Prostate gland (tissue), 2 donors: ENCODE measurements around the gene USP17L25. TPM values are rescaled to one million over a fixed set of nuclear protein-coding genes. Genes with fewer than 3 reads are reported as not detected.
"Not testable (repeated sequence)": the region's sequence is repeated elsewhere in the genome, so short reads cannot be mapped to it uniquely, and the experiment has no call there.

Experiments used
- DNase-seq: peaks from one replicate; pipeline ENCODE4 v3.0.0-alpha.2; 2019; ENCODE audit warnings: low spot score
- H3K27ac ChIP-seq, 2 donors: fragments of 200-600 bp; sonication (generic); 2 replicates each; pipeline ENCODE4 v1.5.1; 2017 to 2019
- H3K27me3 ChIP-seq: fragments of 200-600 bp; sonication (generic); replicated peaks from 2 replicates; pipeline ENCODE4 v1.5.1; 2019; ENCODE audit not compliant: insufficient read depth
- H3K36me3 ChIP-seq, 2 donors: fragments of 200-600 bp; sonication (generic); 1 replicate in 1 of 2; 2 replicates in 1 of 2; pipeline versions ENCODE4 v1.5.1 to v1.8.1; 2017 to 2019
- H3K4me1 ChIP-seq: fragments of 200-600 bp; sonication (generic); replicated peaks from 2 replicates; pipeline ENCODE4 v1.5.1; 2019
- H3K4me3 ChIP-seq, 2 donors: fragments of 200-600 bp; sonication (generic); 2 replicates each; pipeline ENCODE4 v1.5.1; 2017 to 2019
- H3K9me3 ChIP-seq: fragments of 200-600 bp; sonication (generic); 2 replicates; pipeline ENCODE4 v1.5.1; 2017
- WGBS: methylation state at CpG from one replicate; pipeline ENCODE4 v1.1.5; 2018; 5-methylcytosine and 5-hydroxymethylcytosine counted together
- intact Hi-C: fragments of 100-400 bp; cut with DNase I; formaldehyde crosslinking; loops from one replicate; pipeline ENCODE4 v1.14.2; 2022
- total RNA-seq, 2 donors: library from RNA; depleted of rRNA; stranded (reverse); fragments of >200 nt; gene quantifications; one replicate each; pipeline ENCODE4 v1.1.0, GENCODE V29; 2016

Gene USP17L25
- not detected for total RNA-seq

DNA sequence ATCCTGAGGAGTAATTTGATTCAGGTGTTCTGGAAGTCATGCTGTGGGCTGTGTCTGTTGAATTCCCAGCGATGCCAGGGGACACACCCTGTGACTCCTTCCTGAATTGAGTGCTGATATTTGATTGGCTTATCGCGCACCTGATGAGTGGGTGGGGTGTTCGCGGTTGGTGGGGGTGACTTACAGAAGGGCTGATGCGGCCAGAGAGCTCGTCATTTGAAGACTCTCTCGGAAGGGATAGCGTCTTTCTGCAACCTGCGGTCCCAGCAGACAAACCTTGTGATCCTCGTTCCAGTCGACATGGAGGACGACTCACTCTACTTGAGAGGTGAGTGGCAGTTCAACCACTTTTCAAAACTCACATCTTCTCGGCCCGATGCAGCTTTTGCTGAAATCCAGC lies at the start of gene USP17L25:
USP17L25 (plus strand) TSS at position 301 of the 400 bp plus-strand sequence; CDS start at position 301, 0 bp downstream.
- H3K27ac ChIP-seq, H3K27me3 ChIP-seq, H3K9me3 ChIP-seq, DNase-seq, H3K4me3 ChIP-seq, H3K36me3 ChIP-seq, intact Hi-C loops, H3K4me1 ChIP-seq: not testable (repeated sequence)
- WGBS, result no CpG with 5 or more reads among the region's 15 CpGs

GRCh38 chr4:9324191-9324590 lies 5.5 kb upstream of the USP17L25 start:
- H3K36me3 ChIP-seq, H3K27ac ChIP-seq, DNase-seq, H3K4me3 ChIP-seq, H3K9me3 ChIP-seq, H3K4me1 ChIP-seq, intact Hi-C loops, H3K27me3 ChIP-seq: not testable (repeated sequence)
- 90% methylated on average over 7 of the region's 13 CpGs for WGBS

- H3K27ac ChIP-seq, H3K4me1 ChIP-seq, H3K4me3 ChIP-seq, H3K27me3 ChIP-seq, intact Hi-C loops, H3K9me3 ChIP-seq, DNase-seq, H3K36me3 ChIP-seq: not testable (repeated sequence)
- WGBS, result no CpG with 5 or more reads among the region's 15 CpGs
Measured at GRCh38 chr4:9324865-9325264, 4.8 kb upstream of the USP17L25 start, which contains the start of gene USP17L24. USP17L24 (plus strand) TSS chr4:9325165; CDS start chr4:9325165, 0 bp downstream.

- H3K4me3 ChIP-seq, H3K27me3 ChIP-seq, intact Hi-C loops, H3K4me1 ChIP-seq, H3K27ac ChIP-seq, H3K9me3 ChIP-seq, DNase-seq, H3K36me3 ChIP-seq: not testable (repeated sequence)
- whole genome bisulfite sequencing, result no CpG with 5 or more reads among the region's 15 CpGs
Measured at GRCh38 chr4:9334358-9334757, 4.6 kb downstream of the USP17L25 start, which contains the start of gene USP17L26. USP17L26 (plus strand) TSS chr4:9334658; CDS start chr4:9334658, 0 bp downstream.

- H3K4me3 ChIP-seq, H3K27ac ChIP-seq, H3K9me3 ChIP-seq, DNase-seq, H3K4me1 ChIP-seq, H3K27me3 ChIP-seq, H3K36me3 ChIP-seq, intact Hi-C loops: not testable (repeated sequence)
- WGBS, result no CpG with 5 or more reads among the region's 15 CpGs
Measured at GRCh38 chr4:9339103-9339502, 9.4 kb downstream of the USP17L25 start, which contains the start of gene USP17L5. USP17L5 (plus strand) TSS chr4:9339403; CDS start chr4:9339403, 0 bp downstream.

GRCh38 chr4:9343848-9344247 lies 14.1 kb downstream of the USP17L25 start, which contains the start of gene USP17L27:
USP17L27 (plus strand) TSS chr4:9344148; CDS start chr4:9344148, 0 bp downstream.
- H3K4me3 ChIP-seq, DNase-seq, H3K27me3 ChIP-seq, H3K27ac ChIP-seq, intact Hi-C loops, H3K9me3 ChIP-seq, H3K4me1 ChIP-seq, H3K36me3 ChIP-seq: not testable (repeated sequence)
- no CpG with 5 or more reads among the region's 15 CpGs for WGBS

- intact Hi-C loops, H3K4me1 ChIP-seq, H3K36me3 ChIP-seq, H3K9me3 ChIP-seq, DNase-seq, H3K27me3 ChIP-seq, H3K4me3 ChIP-seq, H3K27ac ChIP-seq: not testable (repeated sequence)
- no CpG with 5 or more reads among the region's 15 CpGs for WGBS
Measured at GRCh38 chr4:9348593-9348992, 18.9 kb downstream of the USP17L25 start, which contains the start of gene USP17L28. USP17L28 (plus strand) TSS chr4:9348893; CDS start chr4:9348893, 0 bp downstream.

GRCh38 chr4:9350866-9351265 lies 21.2 kb downstream of the USP17L25 start:
- WGBS, result no CpG with 5 or more reads among the region's 18 CpGs
- DNase-seq, intact Hi-C loops, H3K4me1 ChIP-seq, H3K4me3 ChIP-seq, H3K36me3 ChIP-seq, H3K27me3 ChIP-seq, H3K27ac ChIP-seq, H3K9me3 ChIP-seq: not testable (repeated sequence)

DNA sequence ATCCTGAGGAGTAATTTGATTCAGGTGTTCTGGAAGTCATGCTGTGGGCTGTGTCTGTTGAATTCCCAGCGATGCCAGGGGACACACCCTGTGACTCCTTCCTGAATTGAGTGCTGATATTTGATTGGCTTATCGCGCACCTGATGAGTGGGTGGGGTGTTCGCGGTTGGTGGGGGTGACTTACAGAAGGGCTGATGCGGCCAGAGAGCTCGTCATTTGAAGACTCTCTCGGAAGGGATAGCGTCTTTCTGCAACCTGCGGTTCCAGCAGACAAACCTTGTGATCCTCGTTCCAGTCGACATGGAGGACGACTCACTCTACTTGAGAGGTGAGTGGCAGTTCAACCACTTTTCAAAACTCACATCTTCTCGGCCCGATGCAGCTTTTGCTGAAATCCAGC lies 23.6 kb downstream of the USP17L25 start, which contains the start of gene USP17L29:
USP17L29 (plus strand) TSS at position 301 of the 400 bp plus-strand sequence; CDS start at position 301, 0 bp downstream.
- H3K27ac ChIP-seq, DNase-seq, H3K4me1 ChIP-seq, intact Hi-C loops, H3K9me3 ChIP-seq, H3K27me3 ChIP-seq, H3K4me3 ChIP-seq, H3K36me3 ChIP-seq: not testable (repeated sequence)
- no CpG with 5 or more reads among the region's 15 CpGs for WGBS

DNA sequence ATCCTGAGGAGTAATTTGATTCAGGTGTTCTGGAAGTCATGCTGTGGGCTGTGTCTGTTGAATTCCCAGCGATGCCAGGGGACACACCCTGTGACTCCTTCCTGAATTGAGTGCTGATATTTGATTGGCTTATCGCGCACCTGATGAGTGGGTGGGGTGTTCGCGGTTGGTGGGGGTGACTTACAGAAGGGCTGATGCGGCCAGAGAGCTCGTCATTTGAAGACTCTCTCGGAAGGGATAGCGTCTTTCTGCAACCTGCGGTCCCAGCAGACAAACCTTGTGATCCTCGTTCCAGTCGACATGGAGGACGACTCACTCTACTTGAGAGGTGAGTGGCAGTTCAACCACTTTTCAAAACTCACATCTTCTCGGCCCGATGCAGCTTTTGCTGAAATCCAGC lies 33.1 kb downstream of the USP17L25 start, which contains the start of gene USP17L30:
USP17L30 (plus strand) TSS at position 301 of the 400 bp plus-strand sequence; CDS start at position 301, 0 bp downstream.
- H3K9me3 ChIP-seq, intact Hi-C loops, H3K27me3 ChIP-seq, DNase-seq, H3K36me3 ChIP-seq, H3K4me3 ChIP-seq, H3K4me1 ChIP-seq, H3K27ac ChIP-seq: not testable (repeated sequence)
- no CpG with 5 or more reads among the region's 15 CpGs for WGBS

- H3K27me3 ChIP-seq, H3K36me3 ChIP-seq, H3K4me1 ChIP-seq, DNase-seq, H3K4me3 ChIP-seq, H3K9me3 ChIP-seq, H3K27ac ChIP-seq, intact Hi-C loops: not testable (repeated sequence)
- 67% methylated on average over 1 of the region's 1 CpG for WGBS
Measured at GRCh38 chr4:9379881-9380280, 50.2 kb downstream of the USP17L25 start.
